ENCODE results near the gene TOP1.

TOP1 gene

DNA sequence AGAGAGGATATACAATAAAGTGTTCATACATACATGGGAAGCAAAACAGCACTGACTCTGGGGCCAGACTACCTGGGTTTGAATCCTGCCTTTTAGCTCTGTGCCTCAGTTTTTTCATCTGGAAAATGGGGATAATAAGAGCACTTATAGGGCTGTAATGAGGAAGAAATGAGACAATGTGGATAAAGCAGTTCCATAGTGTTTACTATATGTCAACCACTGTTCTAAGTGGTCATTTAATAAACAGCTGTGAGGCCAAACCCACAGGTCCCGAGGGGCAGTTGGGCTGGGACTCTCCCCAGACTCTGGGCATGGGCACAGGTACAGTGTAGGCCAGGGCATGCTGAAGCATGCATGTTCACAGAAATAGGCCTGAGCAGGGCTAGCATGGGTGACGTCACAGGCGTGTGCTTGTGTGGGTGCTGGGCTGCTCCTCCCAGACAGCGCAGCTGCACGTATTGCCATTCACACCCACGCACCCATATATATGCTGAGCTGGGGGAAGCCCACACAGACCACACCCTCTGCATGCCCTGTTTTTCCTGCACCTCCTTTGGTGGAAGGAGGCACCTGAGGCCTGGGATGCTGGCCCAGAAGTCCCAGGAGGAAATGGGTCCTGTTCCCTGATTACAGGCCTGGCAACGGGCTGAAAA lies 105.2 kb downstream of the TOP1 start:
- DNase-seq, result peak; percentile 67 to 74

DNA sequence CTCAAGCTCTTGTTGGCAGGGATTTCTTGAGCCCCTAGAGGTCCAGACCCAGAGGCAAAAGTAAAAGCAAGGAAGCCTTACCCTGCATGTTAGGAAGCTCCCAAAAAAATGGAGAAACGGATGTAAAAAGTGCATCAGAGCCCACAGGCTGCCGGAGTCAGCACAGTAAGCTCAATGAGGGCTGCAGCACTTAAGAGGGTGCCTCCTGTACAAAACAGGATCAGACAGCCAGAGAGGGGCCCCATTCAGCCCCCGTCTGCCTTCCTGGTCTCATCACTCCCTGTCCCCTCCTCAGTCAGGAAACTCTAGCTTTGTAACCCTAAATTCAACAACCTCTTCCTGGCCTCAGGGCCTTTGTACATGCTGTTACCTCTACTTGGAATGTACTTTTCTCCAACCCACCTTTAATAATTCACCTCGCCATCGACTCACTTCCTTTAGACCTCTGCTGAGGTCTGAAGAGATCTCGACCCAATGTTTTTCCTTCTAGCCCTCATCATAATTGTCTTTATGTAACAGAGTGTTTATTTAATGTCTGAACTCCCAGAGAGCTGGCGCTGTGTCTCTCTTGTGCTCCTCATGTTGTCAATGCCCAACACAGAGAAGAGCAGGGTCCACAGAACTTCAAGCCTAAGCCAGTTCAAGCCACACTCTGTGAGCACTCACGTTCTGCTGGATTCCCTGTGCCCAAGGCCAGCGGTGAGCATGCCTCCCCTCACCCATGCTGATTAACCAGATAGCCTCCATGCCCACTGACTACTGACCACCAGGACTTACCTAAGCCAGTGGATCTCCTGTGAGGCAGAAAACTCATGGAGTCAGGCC lies 106.0 kb downstream of the TOP1 start:
- no peak for DNase-seq

DNA sequence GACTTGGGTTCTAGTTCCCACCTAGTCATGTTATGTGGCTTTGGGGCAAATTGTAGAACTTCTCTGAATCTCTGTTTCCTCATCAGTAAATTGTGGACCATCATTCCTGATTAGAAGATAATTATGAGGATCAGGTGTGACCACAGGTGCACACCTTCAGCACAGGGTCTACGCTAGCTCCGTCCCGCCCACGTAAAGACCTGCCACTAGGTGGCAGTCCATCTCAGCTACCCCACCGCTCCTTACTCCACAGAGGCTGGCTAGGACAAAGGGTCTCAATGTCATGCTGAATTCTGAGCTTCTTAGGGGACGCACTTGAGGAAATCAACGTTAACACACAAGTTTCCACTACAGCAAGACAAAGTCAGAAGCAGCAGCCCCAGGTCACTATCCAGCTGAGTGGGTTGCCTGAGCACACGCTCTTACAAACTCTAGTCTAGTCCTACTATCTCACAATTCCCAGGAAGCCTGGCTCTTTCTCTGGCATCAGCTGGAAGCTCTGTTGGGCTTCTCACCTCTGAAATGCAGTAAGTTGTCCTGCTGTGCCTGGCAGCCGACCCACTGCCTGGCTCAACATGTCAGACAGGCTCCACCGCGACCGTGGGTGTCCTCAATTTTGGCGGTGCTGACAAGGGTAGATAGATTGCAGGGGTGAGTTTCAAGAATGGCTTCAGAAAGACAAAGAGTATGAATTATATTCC lies 106.7 kb downstream of the TOP1 start:
- DNase-seq, result peak; percentile 67 to 79

DNA sequence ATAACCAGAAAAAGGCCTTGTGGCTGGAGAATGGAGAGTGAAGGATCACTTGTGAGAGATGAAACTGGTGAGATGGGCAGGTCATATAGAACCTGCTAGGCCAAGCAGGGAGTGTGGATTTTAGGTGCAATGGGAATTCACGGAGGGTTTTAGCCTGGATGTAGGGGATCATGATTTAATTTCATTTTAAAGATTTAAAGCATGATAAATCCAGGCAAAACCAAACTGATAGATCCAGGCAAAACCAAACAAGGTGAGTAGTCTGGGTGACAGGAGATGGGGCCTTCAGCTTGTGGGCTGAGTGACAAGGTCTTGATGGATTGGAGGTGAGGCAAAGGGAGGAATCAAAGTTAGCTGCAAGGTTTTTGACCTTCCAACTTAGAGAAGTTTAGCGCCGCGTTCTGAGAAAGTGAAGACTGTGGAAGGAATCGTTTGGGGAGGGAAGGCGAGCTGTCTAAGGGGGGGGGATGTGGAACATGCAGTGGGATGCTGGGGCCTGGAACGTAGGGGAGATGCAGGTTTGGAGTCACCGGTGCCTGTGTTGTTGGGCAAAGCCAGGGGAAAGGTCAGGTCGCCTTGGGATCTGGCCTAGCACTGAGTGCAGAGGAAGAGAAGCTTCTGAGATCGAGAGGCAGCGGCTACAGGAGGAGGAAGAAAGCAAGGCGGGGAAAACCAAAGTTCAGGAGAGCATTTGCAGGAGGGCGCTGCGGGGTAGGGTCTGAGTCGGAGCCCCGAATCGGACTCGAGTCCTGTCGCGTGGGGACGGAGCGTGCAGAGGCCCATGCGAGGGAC lies 107.5 kb downstream of the TOP1 start:
- DNase-seq, result peak in 1 of 2 experiments; percentile 27

DNA sequence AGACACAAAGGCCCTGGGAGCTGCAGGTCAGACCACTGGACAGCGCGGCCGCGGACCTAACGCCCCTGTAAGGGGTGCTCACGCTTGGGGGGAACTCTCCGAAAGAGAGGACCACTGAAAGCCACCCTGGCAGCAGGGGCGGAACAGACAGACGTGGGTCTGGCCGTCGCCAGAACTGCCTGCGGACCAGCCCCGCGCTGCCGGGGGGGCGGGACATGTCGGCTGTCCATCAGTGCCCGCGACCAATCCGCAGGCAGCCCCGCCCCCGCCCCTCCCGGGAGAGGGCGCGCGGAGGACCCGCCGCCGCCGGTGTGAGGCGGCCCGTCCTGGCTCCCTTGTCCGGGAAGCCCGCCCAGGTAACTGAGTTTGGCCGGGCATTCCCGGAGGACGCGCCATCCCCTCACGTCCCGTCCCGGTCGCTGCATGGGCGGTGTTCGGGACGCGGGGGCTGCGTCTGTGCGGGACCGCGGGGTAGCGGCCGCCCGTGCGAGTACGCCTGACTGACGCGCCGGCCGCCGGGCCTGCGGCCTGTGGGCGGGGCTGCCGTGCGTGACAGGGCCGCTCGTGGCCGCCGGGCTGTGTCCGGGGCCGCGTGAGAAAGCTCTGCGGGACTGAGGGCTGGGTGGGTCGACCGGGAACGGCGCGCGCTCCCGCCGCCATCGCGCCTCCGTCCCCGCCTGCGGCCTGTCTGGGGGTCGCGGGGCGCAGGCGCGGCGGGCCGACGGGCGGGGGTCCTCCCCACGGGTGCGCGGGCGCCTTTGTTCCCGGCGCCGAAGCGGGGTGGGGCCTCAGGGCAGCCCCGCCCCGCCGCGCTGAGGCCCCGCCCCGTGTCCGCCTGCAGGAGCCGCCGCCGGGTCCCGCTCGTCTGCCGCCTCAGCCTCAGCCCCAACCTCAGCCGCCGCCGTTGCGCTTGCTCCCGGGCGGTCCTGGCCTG lies 108.3 kb downstream of the TOP1 start, which contains the start of gene PLCG1:
Gene PLCG1 (plus strand): TSS at position 864 of the 934 bp plus-strand sequence. CDS start 99 bp downstream, outside the sequence.
- peak; percentile 90 to 93 for DNase-seq

DNA sequence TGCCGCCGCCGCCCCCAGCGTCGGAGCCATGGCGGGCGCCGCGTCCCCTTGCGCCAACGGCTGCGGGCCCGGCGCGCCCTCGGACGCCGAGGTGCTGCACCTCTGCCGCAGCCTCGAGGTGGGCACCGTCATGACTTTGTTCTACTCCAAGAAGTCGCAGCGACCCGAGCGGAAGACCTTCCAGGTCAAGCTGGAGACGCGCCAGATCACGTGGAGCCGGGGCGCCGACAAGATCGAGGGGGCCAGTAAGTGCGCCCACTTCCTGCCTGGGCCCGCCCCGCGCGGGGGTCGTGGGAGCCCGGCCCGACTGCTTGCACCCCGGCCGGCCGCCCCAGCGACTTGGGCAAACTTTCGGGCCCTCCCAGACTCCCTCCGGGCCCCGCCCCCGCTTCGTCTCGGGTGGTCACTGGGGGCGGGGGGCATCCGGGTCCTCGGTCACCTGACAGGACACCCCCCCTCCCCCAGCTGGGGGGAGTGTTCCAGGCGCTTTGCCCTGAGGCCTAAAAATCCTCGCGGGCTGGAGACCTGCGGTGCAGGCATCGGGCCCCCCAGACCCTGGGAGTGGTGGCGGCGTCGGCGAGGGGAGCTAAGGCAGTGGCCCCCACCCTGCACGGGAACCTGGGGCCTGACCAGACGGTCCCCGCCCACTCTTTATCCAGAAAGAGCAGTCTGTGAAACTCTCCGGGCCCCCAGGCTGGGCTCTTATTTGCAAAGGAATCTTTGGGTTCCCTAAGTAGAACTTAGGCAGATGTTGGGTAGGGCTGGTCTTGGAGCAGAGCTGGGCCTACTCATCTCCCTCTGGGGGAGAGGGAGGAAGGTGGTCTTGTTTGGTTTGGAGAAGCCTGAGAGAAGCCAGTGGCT lies 109.2 kb downstream of the TOP1 start:
- DNase-seq, result peak; percentile 79 to 82

DNA sequence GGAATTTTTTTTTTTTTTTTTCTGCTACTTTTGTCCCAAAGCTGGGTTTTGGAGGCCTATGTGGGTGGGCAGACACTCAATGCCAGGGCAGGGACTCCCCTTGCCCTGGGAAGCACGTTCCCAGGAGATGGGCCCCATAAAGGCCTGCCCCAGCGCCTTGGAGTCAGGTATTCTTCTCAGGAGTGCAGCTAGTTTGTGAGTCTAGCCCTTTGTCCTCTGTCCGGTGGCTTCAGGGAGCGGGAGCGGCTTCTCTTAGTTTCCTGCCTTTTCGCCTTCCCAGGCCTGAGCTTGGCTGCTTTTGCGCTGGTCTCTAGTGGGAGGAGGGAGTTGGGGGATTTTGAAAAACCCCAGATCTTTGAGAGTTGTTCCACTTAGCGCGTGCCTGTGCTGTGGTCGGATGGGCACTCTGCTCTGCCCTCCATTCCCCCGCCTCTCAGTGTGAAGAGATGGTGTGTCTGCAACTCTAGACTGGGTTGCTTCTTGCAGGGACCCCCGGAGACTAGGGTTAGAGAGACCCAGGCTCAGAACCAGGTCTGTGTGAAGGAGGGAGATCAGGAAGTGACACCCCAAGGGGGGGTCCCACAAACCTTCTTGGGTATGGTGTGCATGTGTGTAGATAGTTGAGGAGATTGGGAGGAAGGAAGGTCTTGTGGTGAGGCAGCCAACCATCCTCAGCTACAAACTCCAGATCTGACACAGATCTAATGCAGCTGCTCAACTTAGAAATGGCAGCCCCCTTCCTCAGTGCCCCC lies 110.0 kb downstream of the TOP1 start:
- peak; percentile 62 to 64 for DNase-seq

DNA sequence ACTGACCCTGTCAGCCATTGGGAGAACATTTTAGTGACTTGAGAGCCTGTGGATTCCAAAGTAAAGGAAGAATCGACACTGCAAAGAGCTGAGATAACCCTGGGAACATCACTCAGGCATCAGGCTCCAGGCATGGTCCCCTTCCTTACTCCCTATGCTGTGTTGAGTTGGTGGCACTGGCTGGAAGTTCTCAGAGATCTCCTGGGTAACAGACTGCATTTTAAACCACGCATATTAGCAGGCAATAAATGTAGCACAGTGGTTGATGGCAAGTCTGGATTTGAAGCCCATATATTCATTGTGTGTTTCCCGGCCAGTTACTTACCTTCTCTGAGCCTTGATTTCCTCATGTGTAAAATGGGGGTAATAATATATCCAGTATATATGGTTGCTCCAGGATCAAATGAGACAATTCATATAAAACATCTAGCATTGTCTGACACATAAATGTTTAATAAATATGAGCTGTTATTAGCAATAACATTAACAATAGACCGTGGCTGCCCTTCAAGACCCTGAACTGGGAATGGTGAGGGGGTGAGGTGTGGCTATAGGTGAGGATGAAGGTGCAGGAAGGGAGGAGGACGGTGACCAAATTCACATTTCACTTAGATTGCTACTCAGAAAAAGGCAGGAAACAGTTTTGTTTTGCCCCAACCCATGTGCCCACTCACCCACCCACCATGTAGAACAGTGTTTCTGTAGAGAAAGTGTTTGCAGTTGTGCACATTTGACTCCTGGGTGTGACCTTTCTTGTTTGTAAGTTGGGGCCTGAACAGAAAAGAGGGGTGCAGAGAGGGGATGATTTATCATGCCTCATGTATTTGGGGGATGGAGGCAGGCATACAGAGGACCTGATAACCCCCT lies 110.8 kb downstream of the TOP1 start:
- peak; percentile 38 to 47 for DNase-seq

DNA sequence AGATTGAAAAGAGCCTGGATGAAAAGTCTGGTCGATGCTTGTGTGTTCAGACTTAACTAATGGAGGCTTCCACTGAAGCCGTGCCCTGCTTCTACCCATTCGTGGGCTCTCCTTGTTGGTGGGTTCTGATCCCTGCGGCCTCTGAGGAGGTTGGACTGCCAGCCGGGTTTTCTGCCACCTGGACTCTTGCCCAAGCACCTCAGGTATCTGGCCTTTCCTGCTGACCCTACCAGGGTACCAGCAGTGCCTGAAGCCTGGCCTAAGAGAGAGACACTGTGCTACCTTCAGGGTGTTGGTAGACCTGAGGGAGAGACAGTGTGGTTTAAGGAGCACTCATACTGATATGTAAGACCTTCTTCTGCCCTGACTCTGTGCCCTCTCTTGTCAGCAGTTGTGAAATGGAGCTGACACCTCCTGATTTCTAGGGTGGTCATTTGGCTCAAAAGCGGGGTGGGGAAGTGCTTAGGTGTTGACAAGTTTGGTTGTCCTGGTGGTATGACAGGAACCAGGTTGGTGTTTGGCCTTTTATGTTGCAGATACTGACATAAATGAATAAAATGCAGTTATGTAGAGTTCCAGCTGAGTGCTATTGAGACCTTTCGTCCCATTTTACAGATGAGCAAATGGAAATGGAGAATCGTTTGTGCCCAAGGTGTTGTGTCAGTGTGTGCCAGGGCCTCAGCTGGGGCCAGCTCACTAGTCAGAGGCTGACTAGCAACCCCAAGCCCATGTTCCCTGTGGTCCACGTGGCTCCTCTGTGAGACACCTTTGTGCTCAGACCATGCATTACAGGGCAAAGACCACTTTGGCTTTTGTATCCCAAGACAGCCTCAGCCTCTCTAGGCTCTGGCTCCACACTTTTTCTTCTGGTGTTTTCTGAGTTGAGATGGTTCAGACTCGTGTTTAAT lies 111.9 kb downstream of the TOP1 start:
- peak; percentile 49 to 52 for DNase-seq

DNA sequence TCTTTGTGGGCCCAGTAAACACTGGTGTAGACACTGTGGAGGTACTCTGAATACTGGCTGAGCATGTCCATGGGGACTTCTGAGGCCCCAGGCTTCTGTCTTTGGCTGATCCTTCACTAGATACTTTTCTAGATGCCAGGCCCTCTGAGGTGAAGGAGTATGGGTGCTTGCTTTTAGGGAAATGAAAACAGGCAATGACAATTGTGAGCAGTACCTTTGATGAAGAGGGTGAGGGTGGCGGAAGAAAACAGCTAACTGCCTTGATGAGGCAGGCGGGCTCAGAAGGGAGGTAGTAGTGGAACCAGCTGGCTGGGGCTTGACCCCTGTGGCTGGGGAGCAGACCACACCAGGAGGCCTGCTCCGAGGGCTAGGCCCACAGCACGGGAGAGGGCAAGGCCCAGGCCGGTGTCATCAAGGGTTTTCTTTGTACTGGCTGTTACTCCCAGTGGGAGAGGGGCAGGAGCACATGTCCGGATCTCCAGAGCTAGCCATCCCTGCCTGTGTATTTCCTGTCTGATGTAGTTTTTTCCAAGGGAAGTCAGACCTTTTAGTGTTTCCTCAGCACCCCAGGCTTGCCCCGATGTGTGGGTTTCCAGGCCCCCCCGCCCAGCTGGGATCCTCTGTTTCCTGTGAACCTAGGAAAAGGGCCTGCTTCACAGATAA lies 112.7 kb downstream of the TOP1 start:
- DNase-seq, result peak; percentile 46 to 53

DNA sequence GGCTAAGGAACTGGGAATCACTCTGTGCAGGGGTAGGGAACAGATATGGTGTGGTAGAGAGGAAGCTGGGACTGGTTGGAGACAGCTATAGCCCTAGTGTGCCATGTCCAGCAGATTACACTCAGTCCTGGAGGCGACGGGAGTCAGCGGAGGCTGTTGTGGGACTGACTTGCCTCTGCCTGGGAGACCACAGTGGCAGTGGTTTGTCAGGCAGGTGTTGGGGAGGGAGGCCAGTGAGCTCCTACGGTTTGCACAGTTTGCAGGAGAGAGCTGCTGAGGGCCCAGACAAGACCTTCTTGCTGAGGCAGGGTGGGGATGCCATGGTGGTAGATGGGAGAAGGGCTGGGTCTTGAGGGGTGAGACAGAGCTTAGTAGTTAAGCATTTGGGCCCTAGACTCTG lies 113.6 kb downstream of the TOP1 start:
- DNase-seq, result peak; percentile 46 to 50

DNA sequence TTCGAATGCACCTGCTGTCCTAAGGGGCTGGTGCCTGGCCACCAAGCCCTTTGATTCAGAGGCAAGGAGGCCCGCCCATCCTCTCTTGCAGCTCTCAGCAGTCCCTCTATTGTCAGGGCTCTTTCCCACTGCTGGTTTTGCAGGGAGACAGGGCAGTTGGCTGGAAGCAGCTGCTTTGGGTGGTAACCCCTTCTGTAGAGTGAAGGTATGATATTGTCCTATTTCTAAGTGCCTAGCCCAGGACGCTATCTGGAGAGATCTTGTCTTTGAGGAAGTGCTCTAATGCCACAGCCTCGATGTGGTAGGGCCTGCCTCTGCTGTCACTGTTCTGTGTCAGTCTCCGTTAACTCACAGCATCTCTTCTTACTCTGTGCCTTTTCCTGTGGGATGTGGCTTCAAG lies 114.3 kb downstream of the TOP1 start:
- DNase-seq, result peak; percentile 48 to 49

DNA sequence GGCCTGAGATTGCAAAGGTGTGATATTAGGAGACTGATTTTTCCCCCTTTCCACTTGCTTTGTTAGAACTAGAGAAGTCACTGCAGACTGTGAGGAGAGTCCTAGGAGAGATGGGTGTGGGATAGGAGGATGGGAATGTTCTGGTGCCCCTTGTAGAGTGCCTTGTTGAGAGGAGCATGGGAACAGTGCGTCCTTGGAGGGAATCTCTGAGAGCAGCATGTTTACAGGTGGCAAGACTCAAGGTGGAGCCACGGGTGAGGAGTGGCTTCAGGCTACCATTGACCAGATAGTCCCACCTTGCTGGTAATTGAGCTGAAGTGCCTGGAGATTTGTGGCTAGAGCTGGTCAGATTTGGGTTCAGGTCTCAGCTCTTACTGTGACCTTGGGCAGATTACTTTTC lies 114.7 kb downstream of the TOP1 start:
- DNase-seq, result no peak

DNA sequence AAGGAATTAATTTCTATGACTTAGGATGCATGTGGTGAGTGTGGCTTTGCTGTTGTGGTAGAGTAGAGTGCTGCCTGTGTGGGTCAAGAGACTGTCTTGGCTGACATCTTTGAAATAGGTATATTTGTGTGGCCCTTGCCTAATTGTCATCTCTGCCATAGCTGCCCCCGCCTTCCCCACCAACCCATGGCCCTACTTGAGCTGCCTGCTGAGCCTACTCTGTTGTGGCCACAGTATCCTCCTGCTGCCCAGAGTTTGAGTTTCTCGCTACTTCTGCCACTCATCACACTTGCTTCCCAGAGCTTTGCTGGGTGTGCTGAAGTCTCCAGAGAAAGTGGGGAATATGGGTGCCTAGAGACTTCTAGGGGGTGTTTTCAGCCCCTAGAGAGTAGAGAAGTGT lies 116.7 kb downstream of the TOP1 start:
- no peak for DNase-seq

DNA sequence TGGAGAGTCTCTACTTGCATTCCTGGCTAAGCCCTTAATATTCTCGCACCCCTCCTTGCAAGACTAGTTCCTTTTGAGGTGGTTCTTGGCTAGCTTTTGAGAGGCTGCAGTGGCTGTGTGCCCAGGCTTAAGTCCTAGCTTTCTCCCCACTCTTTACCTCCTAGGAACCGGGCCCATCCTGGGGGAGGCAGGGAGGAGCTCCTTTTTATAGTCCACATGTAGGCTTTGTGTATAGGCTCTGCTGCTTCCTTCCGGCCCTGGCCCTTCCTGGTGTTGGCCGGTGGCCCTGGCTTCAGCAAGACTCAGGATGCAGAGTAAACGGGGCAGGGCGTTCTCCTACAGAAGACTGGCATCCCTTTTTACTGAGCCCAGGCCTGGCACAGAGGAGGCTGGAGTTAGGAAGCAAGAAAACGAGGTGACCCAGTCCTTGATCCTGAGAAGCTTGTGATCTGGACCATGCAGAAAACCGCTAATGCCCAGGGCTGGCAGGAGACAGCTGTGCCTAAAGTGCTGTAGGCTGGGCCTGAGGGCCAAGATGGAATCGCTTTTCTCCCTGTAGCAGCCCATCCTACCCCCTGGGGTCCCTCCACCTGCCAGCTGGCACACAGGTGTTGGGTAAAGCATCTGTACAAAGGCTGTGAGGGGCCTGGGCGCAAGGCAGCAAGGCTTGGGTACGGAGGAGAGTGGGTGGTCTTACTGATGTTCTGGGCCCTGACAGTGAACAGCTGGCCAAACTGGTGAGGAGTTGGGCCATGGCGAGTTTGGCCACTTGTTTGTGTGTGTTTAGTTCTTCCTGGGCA lies 117.4 kb downstream of the TOP1 start:
- no peak for DNase-seq

DNA sequence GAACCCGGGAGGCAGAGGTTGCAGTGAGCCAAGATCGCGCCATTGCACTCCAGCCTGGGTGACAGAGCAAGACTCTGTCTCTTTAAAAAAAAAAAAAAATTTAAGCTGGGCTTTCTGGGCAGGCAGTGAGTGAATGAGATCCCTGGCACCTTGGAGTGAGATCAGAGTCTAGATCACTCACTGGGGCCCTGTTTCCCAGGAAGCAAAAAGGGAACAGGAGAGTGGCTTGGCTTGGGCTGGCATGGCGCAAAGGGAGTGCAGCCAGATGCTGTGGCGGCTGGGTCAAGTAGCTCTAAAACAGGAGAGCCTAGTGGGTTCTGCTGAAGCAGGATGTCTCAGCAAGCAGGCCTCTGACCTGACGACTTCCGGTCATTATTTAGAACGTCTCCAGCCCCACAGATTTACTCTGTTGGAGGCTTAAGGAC lies 119.2 kb downstream of the TOP1 start:
- DNase-seq, result no peak

All from activated T-cell treated with anti-CD3 and anti-CD28 coated beads, Interleukin-2, amount 50 U/mL, for 48 hours (primary cell).